ENCODE data around the gene SLC51B.
"Not testable (repeated sequence)": the region's sequence is repeated elsewhere in the genome, so short reads cannot be mapped to it uniquely, and the experiment has no call there.

The SLC51B gene

GRCh38 chr15:65099336-65099735 lies 54.1 kb downstream of the SLC51B start:
- FAIRE-seq (no peak), DNase-seq (ENCODE audit: low spot score) (no peak)

GRCh38 chr15:65099801-65100200 lies 54.6 kb downstream of the SLC51B start:
- DNase-seq (ENCODE audit: low spot score); FAIRE-seq: not testable (repeated sequence)

DNA sequence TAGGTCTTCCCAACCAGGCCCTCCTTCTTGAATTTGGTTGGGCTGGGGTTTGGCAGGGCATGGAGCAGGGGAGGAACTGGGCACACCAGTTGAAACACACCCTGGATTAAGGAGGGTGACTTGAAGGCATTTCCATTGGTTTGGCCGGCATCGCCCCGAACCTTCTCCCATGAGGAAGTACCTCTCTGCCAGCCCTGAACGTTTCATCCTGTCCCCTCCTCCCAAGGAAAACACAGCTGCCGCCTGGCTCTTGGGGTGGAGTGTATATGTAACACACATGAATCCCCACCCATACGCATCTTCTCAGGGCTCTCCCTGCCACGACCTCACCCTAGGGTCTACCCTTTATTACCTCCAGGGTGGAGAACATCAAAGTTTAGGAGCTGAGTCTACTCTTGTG lies 55.3 kb downstream of the SLC51B start:
- FAIRE-seq (no peak), DNase-seq (ENCODE audit: low spot score) (no peak)

GRCh38 chr15:65101411-65101890 lies 56.3 kb downstream of the SLC51B start:
- DNase-seq (ENCODE audit: low spot score), result no peak

DNA sequence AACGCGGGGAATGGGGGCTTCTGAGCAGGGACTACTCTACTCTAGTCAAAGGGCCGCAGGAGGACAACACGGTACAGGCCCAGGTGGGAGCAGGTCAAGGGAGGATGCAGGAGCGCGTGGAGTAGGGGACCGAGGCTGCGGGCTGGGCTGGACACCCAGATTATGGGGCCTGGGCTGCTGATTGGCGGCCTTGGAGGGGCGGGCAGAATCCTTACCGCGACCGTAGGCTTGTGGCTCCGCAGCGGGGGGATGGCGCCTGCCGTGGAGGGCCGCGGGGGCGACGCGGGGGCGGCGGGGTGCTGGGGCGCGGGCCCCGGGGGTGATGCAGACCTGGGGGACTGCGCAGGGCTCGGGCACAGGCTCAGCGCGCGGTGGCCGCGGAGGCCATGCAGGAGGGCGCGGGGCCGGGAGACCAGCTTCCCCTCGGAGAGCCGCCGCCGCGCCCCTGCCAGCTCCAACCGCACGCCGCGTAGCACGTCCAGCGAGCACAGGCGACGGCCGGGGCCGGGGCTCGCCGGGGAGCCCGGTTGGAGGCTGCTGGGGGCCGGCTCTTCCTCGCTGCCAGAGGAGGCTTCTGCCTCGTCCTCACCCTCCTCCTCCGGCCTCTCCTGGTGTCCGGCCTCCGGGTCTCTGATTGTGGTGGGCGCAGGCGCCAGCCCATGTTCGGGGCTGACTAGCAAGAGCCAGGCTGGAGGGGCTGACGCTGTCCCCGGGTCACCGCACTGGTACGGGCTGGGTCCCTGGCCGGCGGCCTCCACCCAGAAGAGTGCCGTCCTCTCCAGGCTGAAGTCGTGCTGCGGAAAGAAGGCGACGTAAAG lies 56.9 kb downstream of the SLC51B start:
- DNase-seq (ENCODE audit: low spot score), result no peak
- no peak for FAIRE-seq

More at GRCh38 chr15:65101411-65101890, 56.3 kb downstream of the SLC51B start:
- no peak for FAIRE-seq

DNA sequence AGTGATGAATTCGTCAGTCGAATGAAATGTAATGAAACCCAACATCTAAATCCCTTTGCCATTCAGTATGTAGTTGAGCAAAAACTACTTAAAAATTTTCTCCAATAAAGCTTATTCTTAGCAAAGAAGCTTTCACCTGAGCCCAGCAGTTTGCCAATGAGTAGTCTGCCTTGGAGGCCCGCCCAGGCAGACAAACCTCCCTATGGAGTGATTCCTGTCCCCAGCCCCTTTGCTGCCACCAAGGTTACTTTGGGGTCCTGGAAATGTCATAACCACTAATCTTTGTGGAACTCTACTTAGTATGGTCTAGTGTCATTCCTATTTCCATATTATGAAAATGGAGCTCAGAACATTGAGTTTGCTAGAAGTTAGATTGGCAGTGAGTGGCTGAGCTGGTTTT lies 57.7 kb downstream of the SLC51B start:
- no peak for DNase-seq (ENCODE audit: low spot score)
- no peak for FAIRE-seq
